Lung (tissue), 12 donors: Measurements from ENCODE around the gene MOBP. TPM values are rescaled to one million over a fixed set of nuclear protein-coding genes. Genes with fewer than 3 reads are reported as not detected.
"Not testable (repeated sequence)": the region's sequence is repeated elsewhere in the genome, so short reads cannot be mapped to it uniquely, and the experiment has no call there.

ENCODE experiments used
- ATAC-seq: fragments of 200-7000 bp; cut with Tn5 transposase; one replicate; pipeline ENCODE4 v1.9.1; 2020; ENCODE audit warnings: moderate number of reproducible peaks; ENCODE audit not compliant: insufficient read depth, low FRiP score
- DNase-seq, 3 donors: peaks; one replicate each; pipeline ENCODE4 v3.0.0-alpha.2; 2013 to 2017
- H3K27ac ChIP-seq, 2 donors: one replicate each; pipeline ENCODE4 v1.5.1; 2013; ENCODE audit warnings: mild to moderate bottlenecking in 2 of 2, moderate library complexity in 2 of 2, control low read depth in 1 of 2, inconsistent platforms in 1 of 2, low read depth in 1 of 2, low read length in 1 of 2
- H3K27me3 ChIP-seq, 3 donors: one replicate each; pipeline ENCODE4 v1.5.1; 2013; ENCODE audit warnings: low read length in 2 of 3; ENCODE audit not compliant: control insufficient read depth in 3 of 3, insufficient read depth in 3 of 3
- H3K36me3 ChIP-seq, 4 donors: one replicate each; pipeline ENCODE4 v1.5.1; 2013; ENCODE audit warnings: low read length in 4 of 4, mild to moderate bottlenecking in 1 of 4, moderate library complexity in 1 of 4; ENCODE audit not compliant: control insufficient read depth in 4 of 4, insufficient read depth in 4 of 4
- H3K4me1 ChIP-seq, 5 donors: one replicate each; pipeline ENCODE4 v1.5.1; 2013; ENCODE audit warnings: low read length in 5 of 5, mild to moderate bottlenecking in 2 of 5, moderate library complexity in 1 of 5; ENCODE audit not compliant: control insufficient read depth in 5 of 5, insufficient read depth in 5 of 5
- H3K4me3 ChIP-seq: one replicate; pipeline ENCODE4 v1.5.1; 2013; ENCODE audit warnings: mild to moderate bottlenecking, control low read depth, moderate library complexity
- H3K9ac ChIP-seq, 2 donors: one replicate each; pipeline ENCODE4 v1.5.1; 2013; ENCODE audit warnings: low read length in 2 of 2, control low read depth in 1 of 2; ENCODE audit not compliant: insufficient read depth in 1 of 2
- H3K9me3 ChIP-seq, 4 donors: one replicate each; pipeline ENCODE4 v1.5.1; 2013; ENCODE audit warnings: low read length in 3 of 4, mild to moderate bottlenecking in 1 of 4, moderate library complexity in 1 of 4; ENCODE audit not compliant: control insufficient read depth in 4 of 4, insufficient read depth in 3 of 4
- CTCF ChIP-seq: IDR thresholded peaks from 2 replicates; pipeline ENCODE4 v1.5.1; 2012; ENCODE audit warnings: mild to moderate bottlenecking; ENCODE audit errors: control extremely low read depth, extremely low read depth
- WGBS, 2 donors: extraction: QIAGEN DNeasy Blood & Tissue Kit; methylation state at CpG; one replicate each; pipeline ENCODE4 v1.1.7; 2013; 5-methylcytosine and 5-hydroxymethylcytosine counted together
- polyA plus RNA-seq, 2 donors: library from polyadenylated mRNA; stranded (reverse); fragments of 200-250 nt; gene quantifications; one replicate each; pipeline ENCODE4 v1.2.1, GENCODE V29; 2013
- total RNA-seq, 2 donors: library from RNA; depleted of rRNA in 1 of 2; stranded (reverse); fragments of >200 nt in 1 of 2; gene quantifications; one replicate each; pipeline ENCODE4 v1.2.1, GENCODE V29; 2014 to 2021
- donor health status: control.
- donor health status: control.
- donor health status: Bipolar disorder and iron deficiency.
- donor health status: healthy.
- donor health status: DM: yes; HTN: yes; CAD: no.

MOBP gene
- total and polyA plus RNA-seq, 4 donors = 0.10 to 0.18 (median 0.16) TPM

GRCh38 chr3:39456159-39456558, 11.3 kb upstream of the MOBP start:
- no peaks in the 10 kb centered on the region for H3K4me1 ChIP-seq
- H3K4me3 ChIP-seq = no peak overlapping the region
- no peak for TF ChIP-seq CTCF
- H3K27ac ChIP-seq = no peak overlapping the region
- no peak overlapping the region for H3K9ac ChIP-seq
- H3K27me3 ChIP-seq = no peaks in the 10 kb centered on the region
- DNase-seq (no peak), ATAC-seq (no peak)
- H3K36me3 ChIP-seq = no peaks in the 10 kb centered on the region
- WGBS, 2 donors = 95 to 96% methylated on average over 20 of the region's 20 CpGs
- H3K9me3 ChIP-seq = peaks cover 0 to 3% (median 0%) of the 10 kb centered on the region in 4 donors

GRCh38 chr3:39457361-39457760, 10.1 kb upstream of the MOBP start:
- Histone ChIP-seq H3K9me3 (peaks cover 0 to 3% (median 0%) of the 10 kb centered on the region in 4 donors), H3K27me3 (no peaks in the 10 kb centered on the region), H3K27ac (no peak overlapping the region), H3K4me1 (no peaks in the 10 kb centered on the region), H3K4me3 (no peak overlapping the region), H3K9ac (no peak overlapping the region), H3K36me3 (no peaks in the 10 kb centered on the region)
- WGBS, 2 donors = 87 to 89% methylated on average over 9 of the region's 9 CpGs
- DNase-seq (no peak), ATAC-seq (no peak)
- no peak for TF ChIP-seq CTCF

GRCh38 chr3:39458579-39458978, 8.9 kb upstream of the MOBP start:
- H3K4me3 ChIP-seq, ATAC-seq, H3K36me3 ChIP-seq, H3K9ac ChIP-seq, H3K9me3 ChIP-seq, H3K4me1 ChIP-seq, DNase-seq, H3K27ac ChIP-seq, H3K27me3 ChIP-seq: not testable (repeated sequence)
- 92% methylated on average over 5 of the region's 5 CpGs for WGBS, 2 donors

- H3K4me3 ChIP-seq = no peak overlapping the region
- no peaks in the 10 kb centered on the region for H3K27me3 ChIP-seq
- H3K9ac ChIP-seq = no peak overlapping the region
- DNase-seq (no peak), ATAC-seq (no peak)
- H3K27ac ChIP-seq = no peak overlapping the region
- peaks cover 0 to 3% (median 0%) of the 10 kb centered on the region in 4 donors for H3K9me3 ChIP-seq
- TF ChIP-seq CTCF = no peak
- no peaks in the 10 kb centered on the region for H3K36me3 ChIP-seq
- 76 to 89% methylated on average over 2 of the region's 2 CpGs for WGBS, 2 donors
- no peaks in the 10 kb centered on the region for H3K4me1 ChIP-seq
Measured at GRCh38 chr3:39460677-39461076, 6.8 kb upstream of the MOBP start.
